B cell (primary cell): Measurements from ENCODE around the gene EPX. TPM values are rescaled to one million over a fixed set of nuclear protein-coding genes. Genes with fewer than 3 reads are reported as not detected.

Experiments used
- ATAC-seq: fragments of 200-7000 bp; cut with Tn5 transposase; one replicate; pipeline ENCODE4 v1.10.0; 2021; ENCODE audit warnings: low read depth, mild to moderate bottlenecking, moderate number of reproducible peaks, moderate library complexity
- CTCF ChIA-PET: fragments of 350-600 bp; sonication (Branson Sonifier 250); formaldehyde crosslinking; loops from one replicate; lab custom pipeline; 2021; ENCODE audit warnings: antibody characterized with exemption, inconsistent platforms; lab: Charles Lee
- POLR2A ChIA-PET: fragments of 350-600 bp; sonication (Branson Sonifier 250); formaldehyde crosslinking; loops from one replicate; lab custom pipeline; 2021; ENCODE audit warnings: antibody characterized with exemption; lab: Charles Lee
- DNase-seq: peaks from one replicate; pipeline ENCODE4 v3.0.0; 2013
- H2AFZ ChIP-seq: 2 replicates; pipeline ENCODE4 v1.6.1; 2012; ENCODE audit warnings: mild to moderate bottlenecking, low read depth, low read length; ENCODE audit not compliant: insufficient read depth, poor library complexity, severe bottlenecking
- H3K27ac ChIP-seq, 2 donors: 1 replicate in 1 of 2; 2 replicates in 1 of 2; pipeline ENCODE4 v1.5.1; 2012 to 2013; ENCODE audit warnings: low read length in 2 of 2, mild to moderate bottlenecking in 2 of 2, moderate library complexity in 1 of 2
- H3K27me3 ChIP-seq, 4 experiments: fragments of 200-600 bp in 1 of 4; sonication (generic) in 1 of 4; replicated peaks in 1 of 4; 1 replicate in 2 of 4; 2 replicates in 2 of 4; pipeline versions ENCODE4 v1.6.1 to v1.7.0; 2013 to 2016; ENCODE audit warnings: low read length in 3 of 4, mild to moderate bottlenecking in 2 of 4, mixed read lengths in 1 of 4, moderate library complexity in 1 of 4; ENCODE audit not compliant: insufficient read depth in 4 of 4, control insufficient read depth in 3 of 4; ENCODE audit errors: control extremely low read depth in 1 of 4
- H3K36me3 ChIP-seq, 2 experiments: replicated peaks in 1 of 2; 1 replicate in 1 of 2; 2 replicates in 1 of 2; pipeline versions ENCODE4 v1.6.1 to v1.7.1; 2013; ENCODE audit warnings: low read length in 1 of 2; ENCODE audit not compliant: insufficient read depth in 2 of 2, control insufficient read depth in 1 of 2; ENCODE audit errors: control extremely low read depth in 1 of 2, extremely low read depth in 1 of 2
- H3K4me1 ChIP-seq, 2 donors: fragments of 200-600 bp in 1 of 2; sonication (generic) in 1 of 2; 1 replicate in 1 of 2; 2 replicates in 1 of 2; pipeline versions ENCODE4 v1.5.1 to v1.6.1; 2013 to 2017; ENCODE audit warnings: low read length in 2 of 2; ENCODE audit not compliant: control insufficient read depth in 2 of 2, insufficient read depth in 2 of 2
- H3K4me2 ChIP-seq: replicated peaks from 2 replicates; pipeline ENCODE3; 2012; ENCODE audit warnings: mild to moderate bottlenecking, low read depth, low read length; ENCODE audit not compliant: poor library complexity, severe bottlenecking
- H3K4me3 ChIP-seq, 5 experiments: fragments of 200-600 bp in 1 of 5; sonication (generic) in 1 of 5; 1 replicate in 3 of 5; 2 replicates in 2 of 5; pipeline versions ENCODE4 v1.5.1 to v1.7.0; 2011 to 2016; ENCODE audit warnings: low read length in 4 of 5, mild to moderate bottlenecking in 4 of 5, low read depth in 2 of 5, control low read depth in 1 of 5, moderate library complexity in 1 of 5; ENCODE audit not compliant: insufficient read depth in 1 of 5; ENCODE audit errors: control extremely low read depth in 1 of 5, extremely low read depth in 1 of 5
- H3K79me2 ChIP-seq: fragments of 200-600 bp; sonication (generic); one replicate; pipeline ENCODE4 v1.6.0; 2016; ENCODE audit warnings: low read length; ENCODE audit not compliant: control insufficient read depth, insufficient read depth
- H3K9ac ChIP-seq: fragments of 200-600 bp; sonication (generic); 2 replicates; pipeline ENCODE4 v1.6.1; 2017; ENCODE audit warnings: mild to moderate bottlenecking, low read length, moderate library complexity
- H3K9me3 ChIP-seq, 3 donors: one replicate each; pipeline versions ENCODE4 v1.6.1 to v1.7.1; 2013; ENCODE audit warnings: low read length in 2 of 3; ENCODE audit not compliant: control insufficient read depth in 2 of 3, insufficient read depth in 1 of 3; ENCODE audit errors: control extremely low read depth in 1 of 3
- H4K20me1 ChIP-seq: 2 replicates; pipeline ENCODE4 v1.6.0; 2012; ENCODE audit warnings: mild to moderate bottlenecking, low read length; ENCODE audit not compliant: insufficient read depth, control insufficient read depth, poor library complexity, severe bottlenecking
- H3K27ac Mint-ChIP-seq: one replicate; pipeline ENCODE4 v1.8.0; 2021; ENCODE audit warnings: mixed read lengths
- H3K27me3 Mint-ChIP-seq: one replicate; pipeline ENCODE4 v1.8.0; 2021; ENCODE audit warnings: mixed read lengths
- H3K4me1 Mint-ChIP-seq: one replicate; pipeline ENCODE4 v1.8.0; 2021; ENCODE audit warnings: mixed read lengths
- H3K4me3 Mint-ChIP-seq: one replicate; pipeline ENCODE4 v1.8.0; 2021; ENCODE audit warnings: mixed read lengths
- H3K9me3 Mint-ChIP-seq: one replicate; pipeline ENCODE4 v1.8.0; 2022; ENCODE audit warnings: mixed read lengths; ENCODE audit not compliant: insufficient read depth
- CTCF ChIP-seq: fragments of 200-600 bp; IDR thresholded peaks from one replicate; pipeline ENCODE4 v1.8.0; 2022; ENCODE audit warnings: antibody characterized with exemption, mild to moderate bottlenecking
- EZH2 ChIP-seq: IDR thresholded peaks from 2 replicates; pipeline ENCODE4 v1.6.1; 2012; ENCODE audit warnings: borderline replicate concordance, low read depth, mild to moderate bottlenecking, moderate library complexity, low read length; ENCODE audit not compliant: insufficient read depth, poor library complexity, severe bottlenecking
- WGBS: methylation state at CpG from one replicate; pipeline ENCODE4 v1.1.5; 2013; ENCODE audit warnings: missing lambda C conversion rate; ENCODE audit not compliant: insufficient coverage; 5-methylcytosine and 5-hydroxymethylcytosine counted together
- intact Hi-C: fragments of 100-400 bp; cut with micrococcal nuclease; formaldehyde crosslinking; loops from one replicate; pipeline ENCODE4 v1.10.0; 2022
- polyA plus RNA-seq: library from polyadenylated mRNA; depleted of rRNA; stranded (reverse); fragments of >200 nt; gene quantifications from 2 replicates; pipeline ENCODE4 v1.2.3, GENCODE V29; 2012
- total RNA-seq, 2 donors: library from RNA; stranded (reverse); fragments of 120-200 nt in 1 of 2; gene quantifications; 1 replicate in 1 of 2; 2 replicates in 1 of 2; pipeline versions ENCODE4 v1.2.3 to v1.2.4, GENCODE V29; 2013 to 2022

The EPX gene
- total and polyA plus RNA-seq, 2 donors (not counting 1 experiment from before 2014, with no cell fraction given): not detected

DNA sequence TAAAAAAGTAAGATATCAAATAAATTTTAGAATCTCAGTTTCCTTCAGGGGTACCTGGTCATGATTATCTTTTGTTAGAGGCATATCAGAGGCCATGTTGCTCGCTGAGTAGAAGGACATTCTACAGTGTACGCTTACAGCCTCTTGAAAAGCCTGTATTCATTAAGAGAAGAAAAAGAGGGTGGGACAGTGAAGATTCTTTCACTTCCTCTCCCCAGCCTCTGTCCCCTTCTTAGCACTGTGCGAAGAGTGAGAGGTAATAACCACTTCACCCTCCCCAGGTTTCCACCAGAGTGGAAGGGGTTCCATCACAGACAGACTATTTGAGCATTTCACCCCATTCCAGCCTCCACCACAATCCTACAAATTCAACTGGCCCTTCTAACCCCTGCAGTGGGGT lies 41.0 kb downstream of the EPX start:
- Histone ChIP-seq H3K36me3 (no peaks in the 10 kb centered on the region), H3K9ac (no peak overlapping the region), H3K27me3 (no peaks in the 10 kb centered on the region), H3K79me2 (no peaks in the 10 kb centered on the region), H3K27ac (peak overlapping the region in 1 of 2 donors; percentile 69), H2AFZ (peak overlapping the region; percentile 53), H3K9me3 (no peaks in the 10 kb centered on the region), H4K20me1 (no peaks in the 10 kb centered on the region), H3K4me2 (peak overlapping the region; percentile 48), H3K4me1 (peaks cover 20 to 25% of the 10 kb centered on the region in 2 donors), H3K4me3 (no peak overlapping the region)
- no peak for TF ChIP-seq EZH2
- TF ChIP-seq CTCF: no peak
- Mint-ChIP-seq H3K27ac (peak overlapping the region; percentile 85), H3K9me3 (no peaks in the 10 kb centered on the region), H3K4me3 (peak overlapping the region; percentile 37), H3K4me1 (peaks cover 32% of the 10 kb centered on the region), H3K27me3 (peaks cover 14% of the 10 kb centered on the region)
- intact Hi-C loops: loop anchor here (1.0 kb wide), 2 partner anchors 14 to 16 kb away; partner anchors contain the start of gene MKS1
- CTCF ChIA-PET: interaction anchor here (0.5 to 1.4 kb wide), 3 partner anchors 14 to 674 kb away, joined by 3 to 7 read pairs (median 3); no protein-coding TSS in a partner anchor
- POLR2A ChIA-PET: no interaction called here
- DNase-seq (peak; percentile 70), ATAC-seq (peak; percentile 90)
- WGBS: no CpG with 5 or more reads among the region's 3 CpGs

DNA sequence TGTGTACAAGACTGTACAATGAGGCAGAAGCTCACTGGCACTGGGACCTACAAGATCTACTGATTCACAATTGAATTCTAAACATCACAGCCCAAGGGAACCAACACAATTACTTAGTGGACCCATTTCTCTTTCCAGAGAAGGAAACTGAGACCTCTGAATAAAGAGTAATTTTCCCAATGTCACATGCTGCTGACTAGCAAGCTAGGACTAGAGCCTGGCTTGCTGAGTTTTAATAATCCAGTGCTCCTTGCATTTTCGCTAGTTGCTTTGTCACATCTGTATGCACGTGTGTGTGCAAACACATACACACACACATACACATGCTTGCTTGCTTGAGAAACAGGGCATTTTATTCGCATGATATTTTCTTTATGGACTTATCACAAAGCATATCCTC lies 42.0 kb downstream of the EPX start:
- no peak overlapping the region for H3K9ac ChIP-seq
- H3K4me3 ChIP-seq: no peak overlapping the region
- peaks cover 20 to 25% of the 10 kb centered on the region in 2 donors for H3K4me1 ChIP-seq
- TF ChIP-seq EZH2 (no peak), CTCF (no peak)
- no peak overlapping the region for H3K4me2 ChIP-seq
- Mint-ChIP-seq H3K27ac (no peak overlapping the region), H3K27me3 (peaks cover 22% of the 10 kb centered on the region), H3K9me3 (no peaks in the 10 kb centered on the region), H3K4me1 (peaks cover 32% of the 10 kb centered on the region), H3K4me3 (no peak overlapping the region)
- no peak overlapping the region for H2AFZ ChIP-seq
- no peak for DNase-seq
- CTCF ChIA-PET: interaction anchor here (1.6 kb wide), 1 partner anchor 15 kb away, joined by 7 read pairs; no protein-coding TSS in a partner anchor
- H3K9me3 ChIP-seq: no peaks in the 10 kb centered on the region
- WGBS: 78% methylated on average over 2 of the region's 3 CpGs
- POLR2A ChIA-PET: no interaction called here
- no peaks in the 10 kb centered on the region for H3K36me3 ChIP-seq
- no peaks in the 10 kb centered on the region for H4K20me1 ChIP-seq
- no peak overlapping the region for H3K27ac ChIP-seq
- no peak for ATAC-seq
- no peaks in the 10 kb centered on the region for H3K79me2 ChIP-seq
- intact Hi-C loops: no loop called here
- H3K27me3 ChIP-seq: peaks cover 0 to 6% (median 0%) of the 10 kb centered on the region in 4 experiments
